ENCODE data around the gene SPATA2L.

- TF ChIP-seq CTCF (IDR thresholded peaks at IDR 0.05): no peak
- TF ChIP-seq GATA2 (CRISPR knock-in tag; IDR thresholded peaks at IDR 0.05): no peak
- TF ChIP-seq JUND (IDR thresholded peaks at IDR 0.05): no peak
- TF ChIP-seq RFX5 (IDR thresholded peaks at IDR 0.05; ENCODE audit: low read length): no peak
- no peak for TF ChIP-seq CHD2 (IDR thresholded peaks at IDR 0.05; ENCODE audit: low read length, partially characterized antibody)
These were observed 40.0 kb upstream of the SPATA2L start for GRCh38 chr16:89741342-89742014.

Data from SK-N-SH (cell line).